ENCODE results near the gene IGF2R. TPM values are rescaled to one million over a fixed set of nuclear protein-coding genes. Genes with fewer than 3 reads are reported as not detected.

The IGF2R gene
- total and polyA plus RNA-seq, 7 donors, result 40.1 to 167 (median 113) TPM

DNA sequence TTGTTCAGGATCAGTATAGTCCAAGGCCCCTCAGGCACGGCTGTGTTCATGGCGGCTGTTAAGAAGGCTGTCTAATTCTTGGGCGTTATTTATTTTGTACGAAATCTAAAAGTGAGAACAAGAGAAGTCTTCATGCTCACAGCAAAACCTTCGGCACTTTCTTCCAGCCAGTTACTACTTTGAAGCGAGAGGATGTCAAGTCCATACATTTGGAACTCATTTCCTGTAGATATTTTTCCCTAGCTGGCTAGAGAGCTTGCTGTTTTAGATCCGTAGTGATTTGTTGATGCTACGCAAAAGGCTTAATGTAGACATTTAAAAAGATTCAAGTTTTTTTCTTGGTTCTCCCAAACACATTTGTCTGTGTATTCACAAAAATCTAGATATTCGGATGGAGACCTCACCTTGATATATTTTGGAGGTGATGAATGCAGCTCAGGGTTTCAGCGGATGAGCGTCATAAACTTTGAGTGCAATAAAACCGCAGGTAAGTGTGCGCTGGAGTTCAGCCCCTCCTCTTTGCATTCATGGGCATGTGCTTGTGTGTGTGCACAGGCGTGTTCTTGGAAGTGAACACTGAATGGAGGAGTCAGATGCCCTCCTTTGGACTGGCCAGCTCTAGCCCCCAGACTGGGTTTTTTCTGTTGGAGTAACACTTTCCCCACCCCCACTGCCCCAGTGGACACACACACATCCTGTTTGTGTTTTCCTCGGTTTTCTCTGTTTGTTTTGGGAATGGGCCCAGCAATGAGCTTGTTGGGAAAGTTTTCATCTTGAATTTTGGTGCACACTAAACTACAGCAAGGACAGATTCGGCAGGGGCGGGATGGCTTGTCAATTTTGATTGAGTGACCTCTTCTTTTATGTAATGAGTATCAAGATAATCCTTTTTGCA lies 65.4 kb downstream of the IGF2R start:
- no peak for ATAC-seq
- TF ChIP-seq, protein P1, sequence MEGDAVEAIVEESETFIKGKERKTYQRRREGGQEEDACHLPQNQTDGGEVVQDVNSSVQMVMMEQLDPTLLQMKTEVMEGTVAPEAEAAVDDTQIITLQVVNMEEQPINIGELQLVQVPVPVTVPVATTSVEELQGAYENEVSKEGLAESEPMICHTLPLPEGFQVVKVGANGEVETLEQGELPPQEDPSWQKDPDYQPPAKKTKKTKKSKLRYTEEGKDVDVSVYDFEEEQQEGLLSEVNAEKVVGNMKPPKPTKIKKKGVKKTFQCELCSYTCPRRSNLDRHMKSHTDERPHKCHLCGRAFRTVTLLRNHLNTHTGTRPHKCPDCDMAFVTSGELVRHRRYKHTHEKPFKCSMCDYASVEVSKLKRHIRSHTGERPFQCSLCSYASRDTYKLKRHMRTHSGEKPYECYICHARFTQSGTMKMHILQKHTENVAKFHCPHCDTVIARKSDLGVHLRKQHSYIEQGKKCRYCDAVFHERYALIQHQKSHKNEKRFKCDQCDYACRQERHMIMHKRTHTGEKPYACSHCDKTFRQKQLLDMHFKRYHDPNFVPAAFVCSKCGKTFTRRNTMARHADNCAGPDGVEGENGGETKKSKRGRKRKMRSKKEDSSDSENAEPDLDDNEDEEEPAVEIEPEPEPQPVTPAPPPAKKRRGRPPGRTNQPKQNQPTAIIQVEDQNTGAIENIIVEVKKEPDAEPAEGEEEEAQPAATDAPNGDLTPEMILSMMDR (IDR thresholded peaks at IDR 0.05), result no peak
- DNase-seq, result no peak
- 80 to 87% (median 86%) methylated on average over 17 of the region's 17 CpGs for WGBS, 3 donors
- Histone ChIP-seq H3K4me3 (no peak overlapping the region), H3K4me1 (peaks cover 43% of the 10 kb centered on the region), H3K36me3 (ENCODE audit: insufficient read depth in 1 of 2, low read depth in 1 of 2) (peaks cover 6 to 60% of the 10 kb centered on the region in 2 donors), H3K27ac (no peak overlapping the region), H3K27me3 (ENCODE audit: insufficient read depth in 3 of 3, low read length in 2 of 3) (no peaks in the 10 kb centered on the region), H3K9me3 (no peaks in the 10 kb centered on the region)
- intact Hi-C loops (cut with DNase I), result loop anchor here (10.0 kb wide), 2 partner anchors 159 to 239 kb away; partner anchors contain the start of gene MRPL18 (in 1 of the 2)

DNA sequence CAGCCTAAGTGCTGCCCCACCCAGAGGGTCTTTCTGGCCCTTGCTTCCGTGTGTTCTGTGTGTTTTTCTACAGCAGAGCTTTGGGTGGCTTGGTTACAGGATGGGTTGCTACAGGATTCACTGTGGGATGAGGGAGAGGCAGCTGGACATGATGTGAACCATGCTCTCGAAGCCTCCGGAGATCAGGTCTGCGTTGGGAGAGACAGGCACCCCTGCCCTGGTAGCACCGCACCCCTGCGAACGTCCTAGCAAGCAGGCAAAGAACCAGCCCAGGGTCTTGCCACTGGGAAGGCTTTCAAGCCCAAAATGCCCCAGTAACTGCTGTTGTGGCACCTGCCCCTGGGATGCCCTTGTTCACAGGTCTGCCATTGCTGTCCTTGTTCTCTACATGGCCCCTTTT lies 66.4 kb downstream of the IGF2R start:
- Histone ChIP-seq H3K4me3 (no peak overlapping the region), H3K27me3 (ENCODE audit: insufficient read depth in 3 of 3, low read length in 2 of 3) (no peaks in the 10 kb centered on the region), H3K36me3 (ENCODE audit: insufficient read depth in 1 of 2, low read depth in 1 of 2) (peaks cover 6 to 60% of the 10 kb centered on the region in 2 donors), H3K9me3 (no peaks in the 10 kb centered on the region), H3K4me1 (peaks cover 34% of the 10 kb centered on the region), H3K27ac (peak overlapping the region; percentile 53)
- 85 to 93% (median 91%) methylated on average over 7 of the region's 7 CpGs for WGBS, 3 donors
- TF ChIP-seq, protein P1 (IDR thresholded peaks at IDR 0.05), result no peak
- intact Hi-C loops (cut with DNase I), result loop anchor here (10.0 kb wide), 2 partner anchors 160 to 240 kb away; partner anchors contain the start of gene MRPL18 (in 1 of the 2)
- ATAC-seq (no peak), DNase-seq (no peak)

- ATAC-seq (peak in 3 of 4 donors; percentile 1 to 10 (median 6)), DNase-seq (no peak)
- H3K36me3 ChIP-seq (ENCODE audit: insufficient read depth in 1 of 2, low read depth in 1 of 2), result peaks cover 6 to 66% of the 10 kb centered on the region in 2 donors
- TF ChIP-seq, protein P1 (IDR thresholded peaks at IDR 0.05), result no peak
- 87 to 93% (median 89%) methylated on average over 12 of the region's 12 CpGs for WGBS, 3 donors
- no peaks in the 10 kb centered on the region for H3K9me3 ChIP-seq
- H3K4me1 ChIP-seq, result peaks cover 29% of the 10 kb centered on the region
- no peaks in the 10 kb centered on the region for H3K27me3 ChIP-seq (ENCODE audit: insufficient read depth in 3 of 3, low read length in 2 of 3)
- no peak overlapping the region for H3K4me3 ChIP-seq
- intact Hi-C loops (cut with DNase I), result loop anchor here (10.0 kb wide), 2 partner anchors 161 to 241 kb away; partner anchors contain the start of gene MRPL18 (in 1 of the 2)
- peak overlapping the region; percentile 53 for H3K27ac ChIP-seq
These were observed 66.9 kb downstream of the IGF2R start for GRCh38 chr6:160035693-160036330.

DNA sequence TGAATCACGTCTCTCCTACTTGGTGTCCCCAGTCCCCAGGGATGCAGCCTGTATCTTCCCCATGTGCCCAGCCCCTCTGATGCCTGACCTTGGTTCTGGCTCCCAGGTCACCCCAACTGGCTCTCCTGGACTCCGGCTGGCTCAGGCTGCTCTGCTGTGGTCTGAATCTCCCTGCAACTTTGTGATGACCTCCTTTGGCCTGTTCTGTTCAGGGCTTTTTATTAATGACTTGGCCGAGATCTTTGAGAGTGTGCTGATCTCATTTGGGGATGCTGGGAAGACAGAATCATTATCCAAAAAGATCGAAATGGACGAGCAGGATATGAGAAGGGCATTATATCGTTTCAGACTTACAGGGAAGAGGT lies 67.4 kb downstream of the IGF2R start:
- Histone ChIP-seq H3K36me3 (ENCODE audit: insufficient read depth in 1 of 2, low read depth in 1 of 2) (peaks cover 9 to 68% of the 10 kb centered on the region in 2 donors), H3K9me3 (no peaks in the 10 kb centered on the region), H3K4me1 (peaks cover 26% of the 10 kb centered on the region), H3K4me3 (no peak overlapping the region), H3K27ac (peak overlapping the region; percentile 53), H3K27me3 (ENCODE audit: insufficient read depth in 3 of 3, low read length in 2 of 3) (no peaks in the 10 kb centered on the region)
- intact Hi-C loops (cut with DNase I), result loop anchor here (10.0 kb wide), 2 partner anchors 162 to 242 kb away; partner anchors contain the start of gene MRPL18 (in 1 of the 2)
- TF ChIP-seq, protein P1 (IDR thresholded peaks at IDR 0.05), result no peak
- DNase-seq (peak in 1 of 2 donors; percentile 67), ATAC-seq (peak; percentile 2 to 43 (median 31))
- 43 to 55% (median 49%) methylated on average over 6 of the region's 6 CpGs for WGBS, 3 donors
